NCI-H82 (cell line): ENCODE results near the gene PLCD3.

Source experiments
- DNase-seq: peaks from one replicate; lab custom pipeline; 2025; lab: John Stamatoyannopoulos, UW

Gene PLCD3

DNA sequence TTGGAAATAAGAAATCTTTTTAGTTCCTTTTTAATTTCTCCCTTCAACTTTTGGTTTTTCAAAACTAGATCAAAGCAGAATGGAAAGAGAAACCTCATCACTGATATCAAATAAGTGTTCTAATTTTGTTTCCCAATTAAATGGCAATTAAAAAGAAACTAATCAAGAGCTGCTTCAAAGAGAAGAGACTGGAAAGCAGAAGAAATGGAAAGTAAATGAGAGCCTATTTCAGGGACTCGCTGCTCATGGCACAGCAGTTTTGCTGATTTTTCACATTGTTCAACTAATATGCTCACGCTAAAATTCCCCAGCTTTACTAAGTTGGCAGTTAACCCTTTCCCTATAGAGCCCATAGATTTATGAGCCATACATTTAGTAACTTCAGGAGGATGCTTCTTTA, 64.7 kb downstream of the PLCD3 start:
- DNase-seq = no peak

- no peak for DNase-seq
These were observed 69.1 kb downstream of the PLCD3 start for GRCh38 chr17:45063198-45063597.

DNA sequence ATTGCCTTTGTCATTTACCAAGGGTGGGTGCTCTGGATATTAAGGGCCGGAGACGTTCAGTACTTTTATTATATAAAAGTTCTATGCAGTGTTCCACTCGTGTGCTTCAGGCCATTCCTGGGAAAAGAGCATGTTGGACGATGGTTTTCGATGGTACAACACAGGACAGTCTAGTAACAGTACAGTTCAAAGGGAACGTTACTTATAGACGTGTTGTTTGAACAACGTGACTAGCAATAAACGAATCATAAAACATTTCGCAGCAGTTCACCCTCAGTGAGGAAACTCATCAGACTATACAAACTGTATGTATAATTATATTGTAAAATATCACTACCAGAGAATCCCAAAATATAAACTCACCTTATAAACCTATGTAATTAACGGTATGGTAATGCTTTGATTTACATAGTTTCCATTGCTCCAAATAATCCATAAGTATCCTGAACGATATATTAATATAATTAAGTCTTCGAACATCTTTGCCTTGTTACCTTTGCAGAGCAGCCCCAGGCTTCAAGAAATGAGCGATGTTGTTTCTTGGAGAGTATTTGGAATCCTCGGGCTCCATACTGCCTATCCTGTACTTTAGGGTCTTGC, 70.6 kb downstream of the PLCD3 start:
- DNase-seq = no peak

DNA sequence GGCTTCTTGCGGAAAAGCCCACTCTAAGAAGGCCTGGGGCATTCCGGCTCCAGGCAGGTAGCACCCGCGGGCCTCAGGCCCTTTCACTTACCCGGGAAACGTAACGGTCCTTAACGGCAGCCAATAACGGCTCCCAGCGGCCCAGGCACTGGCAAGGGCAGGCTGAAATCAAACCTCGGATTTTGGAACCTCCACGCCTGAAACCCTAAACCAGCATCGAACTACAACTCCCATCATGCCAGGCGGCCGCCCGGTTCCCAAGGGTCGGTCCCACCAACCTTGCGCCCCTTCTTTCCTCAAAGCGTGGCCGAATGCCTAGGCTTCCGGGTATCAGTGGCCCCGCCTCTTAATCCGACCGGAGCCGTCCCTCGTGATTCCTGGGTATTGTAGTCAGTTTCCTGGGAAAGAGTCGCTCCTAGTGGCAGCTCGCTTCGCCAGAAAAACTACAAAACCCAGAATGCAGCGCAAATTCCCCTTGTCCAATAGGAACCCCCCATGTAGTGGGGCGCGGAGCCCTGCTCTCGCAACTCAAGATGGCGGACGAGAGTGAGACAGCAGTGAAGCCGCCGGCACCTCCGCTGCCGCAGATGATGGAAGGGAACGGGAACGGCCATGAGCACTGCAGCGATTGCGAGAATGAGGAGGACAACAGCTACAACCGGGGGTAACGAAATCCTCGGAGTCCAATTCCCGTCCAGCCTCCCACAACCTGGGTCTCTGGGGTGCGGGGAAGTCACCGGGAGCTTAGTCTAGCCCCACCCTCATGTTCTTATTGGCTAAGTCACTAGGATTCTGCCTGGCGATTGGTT, 71.3 kb downstream of the PLCD3 start, which contains the start of gene NMT1:
TSS of gene NMT1 (plus strand) at position 521 of the 809 bp plus-strand sequence. CDS start at position 534, 13 bp downstream.
- DNase-seq = peak; percentile 100

DNA sequence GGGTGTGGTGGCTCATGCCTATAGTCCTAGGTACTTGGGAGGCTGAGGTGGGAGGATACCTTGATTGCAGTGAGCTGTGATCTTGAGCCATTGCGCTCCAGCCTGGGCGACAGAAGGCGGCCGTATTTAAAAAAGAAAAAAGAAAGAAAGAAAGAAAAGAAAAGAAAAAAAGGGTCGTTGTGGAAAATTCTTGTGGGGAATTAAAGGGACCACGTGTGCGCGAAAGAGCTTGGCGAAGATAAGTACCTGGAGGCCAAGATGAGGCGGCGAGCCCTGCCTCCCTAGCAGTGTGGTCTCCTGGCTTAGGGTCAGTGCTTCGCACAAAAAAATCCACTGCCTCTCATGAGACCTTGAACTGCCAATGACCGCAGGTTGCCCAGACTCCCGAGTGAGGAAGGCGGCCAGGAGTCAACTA, 71.9 kb downstream of the PLCD3 start:
- peak; percentile 84 for DNase-seq
